Astrocyte (in vitro differentiated cells and primary cell): ENCODE measurements around the gene PRRG2.

Source experiments
- CTCF ChIP-seq: IDR thresholded peaks from 2 replicates; pipeline ENCODE4 v1.5.1; 2011; ENCODE audit warnings: low read depth, mild to moderate bottlenecking, inconsistent platforms, low read length, moderate library complexity; ENCODE audit not compliant: insufficient read depth
- EZH2 ChIP-seq: IDR thresholded peaks from 2 replicates; pipeline ENCODE4 v1.6.1; 2012; ENCODE audit warnings: mild to moderate bottlenecking, low read length, inconsistent platforms; ENCODE audit not compliant: insufficient read depth

GRCh38 chr19:49590971-49591730 is 10.0 kb downstream of the PRRG2 start, which contains the start of gene PRR12:
- TF ChIP-seq CTCF (no peak), EZH2 (no peak)
